Activated CD8-positive, alpha-beta memory T cell treated with anti-CD3 and anti-CD28 coated beads, Interleukin-2, amount 10 ng/mL, durations not matched to agents 7 days and 5 days (primary cell): ENCODE data around the gene TRAPPC2L. TPM values are rescaled to one million over a fixed set of nuclear protein-coding genes. Genes with fewer than 3 reads are reported as not detected.
A peak's percentile ranks its signal among the peaks of the same experiment; 100 is the strongest.

Experiments used
- ATAC-seq: fragments of 150-1000 bp; cut with Tn5 transposase; one replicate; pipeline ENCODE4 v1.10.0; 2021; ENCODE audit warnings: moderate library complexity
- CTCF ChIA-PET: fragments of 350-600 bp; sonication (Branson Sonifier 250); formaldehyde crosslinking; loops from one replicate; lab custom pipeline; 2021; ENCODE audit warnings: antibody characterized with exemption; lab: Charles Lee
- DNase-seq: peaks from one replicate; pipeline ENCODE4 v3.0.0-alpha.2; 2020
- H3K27ac Mint-ChIP-seq: one replicate; pipeline ENCODE4 v1.8.0; 2021; ENCODE audit warnings: mild to moderate bottlenecking, mixed read lengths
- H3K27me3 Mint-ChIP-seq: one replicate; pipeline ENCODE4 v1.8.0; 2021; ENCODE audit warnings: mixed read lengths
- H3K36me3 Mint-ChIP-seq: one replicate; pipeline ENCODE4 v1.8.0; 2021; ENCODE audit warnings: mild to moderate bottlenecking, mixed read lengths
- H3K4me1 Mint-ChIP-seq: one replicate; pipeline ENCODE4 v1.8.0; 2021; ENCODE audit warnings: mixed read lengths
- H3K4me3 Mint-ChIP-seq: one replicate; pipeline ENCODE4 v1.8.0; 2021; ENCODE audit warnings: mild to moderate bottlenecking, moderate library complexity, mixed read lengths
- H3K9me3 Mint-ChIP-seq: one replicate; pipeline ENCODE4 v1.8.0; 2022; ENCODE audit warnings: low read depth, mixed read lengths
- total RNA-seq, 2 experiments: library from RNA; stranded (reverse); gene quantifications; one replicate each; pipeline ENCODE4 v1.2.3, GENCODE V29; 2021

Gene TRAPPC2L
- total RNA-seq, 2 experiments from 2014 or later: 49.2 to 51.3 TPM

- CTCF ChIA-PET: interaction anchor here (0.8 to 6.6 kb wide), 12 partner anchors 14 to 404 kb away, joined by 3 to 66 read pairs (median 6); partner anchors contain the start of genes CDH15, GALNS, TRAPPC2L and ZNF778
- ATAC-seq: no peak
- H3K27me3 Mint-ChIP-seq: no peaks in the 10 kb centered on the region
- H3K27ac Mint-ChIP-seq: peak overlapping the region; percentile 40
- H3K4me1 Mint-ChIP-seq: peaks cover 22% of the 10 kb centered on the region
- H3K36me3 Mint-ChIP-seq: peaks cover 4% of the 10 kb centered on the region
- no peaks in the 10 kb centered on the region for H3K9me3 Mint-ChIP-seq
- no peak for DNase-seq
- peak overlapping the region; percentile 76 for H3K4me3 Mint-ChIP-seq
Measured at GRCh38 chr16:88813269-88814143, 43.4 kb upstream of the TRAPPC2L start.

DNA sequence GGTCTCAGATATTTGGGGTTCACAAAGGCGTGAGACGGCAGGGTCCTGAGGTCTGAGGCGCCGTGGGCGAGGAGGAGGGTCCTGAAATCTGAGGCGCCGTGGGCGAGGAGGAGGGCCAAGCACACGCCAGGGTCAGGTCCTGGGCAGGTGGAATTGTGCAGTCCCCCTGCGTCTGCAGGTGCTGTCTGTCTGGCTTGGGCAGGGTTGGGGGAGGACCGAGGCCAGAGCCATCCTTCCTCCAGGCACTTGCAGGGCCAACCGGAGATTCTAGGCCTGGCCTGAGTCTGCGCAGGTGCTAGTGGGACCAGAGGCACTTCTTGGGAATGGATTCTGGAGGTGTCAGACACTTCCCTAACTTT, 42.8 kb upstream of the TRAPPC2L start:
- peak overlapping the region; percentile 40 for H3K27ac Mint-ChIP-seq
- H3K4me3 Mint-ChIP-seq: no peak overlapping the region
- peaks cover 19% of the 10 kb centered on the region for H3K4me1 Mint-ChIP-seq

GRCh38 chr16:88815227-88815626, 41.7 kb upstream of the TRAPPC2L start:
- ATAC-seq (no peak), DNase-seq (no peak)
- H3K4me1 Mint-ChIP-seq: peaks cover 10% of the 10 kb centered on the region
- H3K27ac Mint-ChIP-seq: no peak overlapping the region
- H3K27me3 Mint-ChIP-seq: no peaks in the 10 kb centered on the region
- H3K36me3 Mint-ChIP-seq: no peaks in the 10 kb centered on the region
- CTCF ChIA-PET: interaction anchor here (0.6 to 6.6 kb wide), 7 partner anchors 34 to 1093 kb away, joined by 3 to 66 read pairs (median 3); partner anchors contain the start of genes GALNS, TRAPPC2L and ZNF778
- no peaks in the 10 kb centered on the region for H3K9me3 Mint-ChIP-seq
- H3K4me3 Mint-ChIP-seq: no peak overlapping the region

More for the DNA sequence above, 42.8 kb upstream of the TRAPPC2L start:
- H3K9me3 Mint-ChIP-seq: no peaks in the 10 kb centered on the region
- peaks cover 2% of the 10 kb centered on the region for H3K36me3 Mint-ChIP-seq
- CTCF ChIA-PET: interaction anchor here (1.7 to 6.6 kb wide), 3 partner anchors 31 to 77 kb away, joined by 5 to 66 read pairs (median 20); partner anchors contain the start of genes GALNS and TRAPPC2L
- no peak for ATAC-seq
- no peak for DNase-seq
- no peaks in the 10 kb centered on the region for H3K27me3 Mint-ChIP-seq

DNA sequence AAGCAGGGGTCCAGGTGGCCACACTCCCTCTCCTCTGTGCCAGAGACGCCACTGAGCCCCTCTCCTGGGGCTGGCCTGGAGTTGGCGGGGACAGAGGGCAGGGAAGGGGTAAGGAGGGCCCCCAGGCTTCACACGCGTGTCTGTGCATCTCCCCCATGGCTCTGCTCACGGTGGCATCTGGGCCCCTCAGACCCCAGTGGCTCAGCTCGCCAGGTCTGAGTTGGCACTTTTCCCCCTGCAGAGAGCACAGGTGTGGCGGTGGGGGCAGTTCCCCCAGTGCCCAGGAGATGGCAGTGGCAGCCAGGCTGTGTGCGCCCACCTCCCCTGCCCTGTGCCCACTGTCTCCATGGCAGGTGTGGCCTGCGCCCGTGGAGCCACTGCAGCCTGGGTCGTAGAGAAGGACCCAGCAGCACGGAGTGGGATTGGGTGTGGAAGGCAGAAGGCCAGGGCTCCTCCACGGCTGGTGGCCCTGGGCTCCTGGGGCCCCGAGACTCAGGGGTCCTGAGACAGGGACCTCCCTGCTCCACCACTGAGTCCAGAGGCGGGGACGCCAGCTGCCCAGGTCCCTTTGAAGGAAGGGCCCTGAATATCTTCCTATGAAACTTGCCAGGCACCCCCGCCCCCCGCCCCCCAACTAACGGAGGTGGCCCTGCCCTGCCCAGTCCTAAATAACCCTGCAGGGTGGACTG, 40.9 kb upstream of the TRAPPC2L start:
- DNase-seq: peak; percentile 62
- no peaks in the 10 kb centered on the region for H3K9me3 Mint-ChIP-seq
- H3K4me3 Mint-ChIP-seq: no peak overlapping the region
- no peak for ATAC-seq
- no peaks in the 10 kb centered on the region for H3K27me3 Mint-ChIP-seq
- H3K4me1 Mint-ChIP-seq: peaks cover 7% of the 10 kb centered on the region
- no peak overlapping the region for H3K27ac Mint-ChIP-seq
- no peaks in the 10 kb centered on the region for H3K36me3 Mint-ChIP-seq
- CTCF ChIA-PET: interaction anchor here (0.6 to 6.6 kb wide), 5 partner anchors 42 to 1092 kb away, joined by 3 to 66 read pairs (median 3); partner anchors contain the start of genes GALNS, TRAPPC2L and ZNF778

DNA sequence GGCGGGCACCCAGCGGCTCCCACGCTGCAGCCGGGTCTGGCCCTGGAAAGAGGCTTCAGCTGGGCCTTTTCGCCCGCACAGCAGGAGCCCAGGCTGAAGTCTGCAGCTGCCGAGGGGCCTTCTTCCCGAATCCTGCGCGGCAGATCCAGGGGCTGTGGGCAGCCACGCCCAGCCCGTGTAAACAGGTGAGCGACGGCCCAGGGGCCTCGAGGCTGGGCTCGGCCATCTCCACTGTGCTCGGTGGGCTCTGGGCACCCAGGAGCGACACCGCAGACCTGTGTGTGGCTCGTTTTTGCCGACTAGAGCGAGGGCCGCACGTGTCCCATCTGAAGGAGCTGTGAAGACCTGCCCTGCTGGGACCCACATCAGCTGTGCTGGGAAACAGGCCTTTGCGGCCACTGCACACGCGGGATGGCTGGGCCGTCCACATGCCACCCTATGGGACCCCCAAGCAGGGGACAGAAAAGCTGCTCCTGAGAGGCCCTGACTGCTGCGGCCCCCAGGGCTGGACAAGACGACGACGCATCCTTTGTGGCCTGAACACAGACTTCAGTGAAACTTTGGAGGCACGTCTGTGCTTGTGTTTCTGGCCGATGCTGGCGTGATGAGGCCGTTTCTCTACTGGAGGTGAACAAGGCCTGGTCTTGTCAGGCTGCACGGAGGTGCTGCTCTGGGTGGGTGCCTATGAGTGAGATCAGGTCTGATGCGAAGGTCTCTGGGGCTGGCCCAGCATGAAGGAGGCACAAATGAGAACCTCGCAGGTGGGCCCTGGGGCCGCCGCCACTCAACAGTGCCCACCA, 40.0 kb upstream of the TRAPPC2L start:
- no peak overlapping the region for H3K27ac Mint-ChIP-seq
- CTCF ChIA-PET: interaction anchor here (0.6 to 1.8 kb wide), 3 partner anchors 41 to 171 kb away, joined by 3 to 7 read pairs (median 3); no protein-coding TSS in a partner anchor
- no peaks in the 10 kb centered on the region for H3K27me3 Mint-ChIP-seq
- ATAC-seq: no peak
- no peak for DNase-seq
- H3K36me3 Mint-ChIP-seq: no peaks in the 10 kb centered on the region
- peaks cover 7% of the 10 kb centered on the region for H3K4me1 Mint-ChIP-seq
- H3K9me3 Mint-ChIP-seq: no peaks in the 10 kb centered on the region
- no peak overlapping the region for H3K4me3 Mint-ChIP-seq

GRCh38 chr16:88817785-88818574, 38.9 kb upstream of the TRAPPC2L start:
- peaks cover 4% of the 10 kb centered on the region for H3K4me1 Mint-ChIP-seq
- H3K27me3 Mint-ChIP-seq: no peaks in the 10 kb centered on the region
- H3K9me3 Mint-ChIP-seq: no peaks in the 10 kb centered on the region
- H3K27ac Mint-ChIP-seq: no peak overlapping the region
- H3K36me3 Mint-ChIP-seq: no peaks in the 10 kb centered on the region
- H3K4me3 Mint-ChIP-seq: no peak overlapping the region
- DNase-seq (no peak), ATAC-seq (no peak)
- CTCF ChIA-PET: interaction anchor here (0.8 to 1.8 kb wide), 3 partner anchors 39 to 81 kb away, joined by 3 to 7 read pairs (median 4); partner anchors contain the start of genes GALNS and TRAPPC2L

GRCh38 chr16:88818575-88818874, 38.4 kb upstream of the TRAPPC2L start:
- Mint-ChIP-seq H3K4me3 (no peak overlapping the region), H3K4me1 (peaks cover 4% of the 10 kb centered on the region), H3K36me3 (no peaks in the 10 kb centered on the region), H3K9me3 (no peaks in the 10 kb centered on the region), H3K27ac (no peak overlapping the region), H3K27me3 (no peaks in the 10 kb centered on the region)
- DNase-seq (no peak), ATAC-seq (no peak)
- CTCF ChIA-PET: interaction anchor here (0.8 to 1.6 kb wide), 3 partner anchors 9 to 81 kb away, joined by 3 to 4 read pairs (median 3); partner anchors contain the start of genes GALNS and TRAPPC2L

GRCh38 chr16:88819126-88819525, 37.8 kb upstream of the TRAPPC2L start:
- H3K27me3 Mint-ChIP-seq: no peaks in the 10 kb centered on the region
- no peaks in the 10 kb centered on the region for H3K36me3 Mint-ChIP-seq
- no peaks in the 10 kb centered on the region for H3K4me1 Mint-ChIP-seq
- CTCF ChIA-PET: interaction anchor here (0.7 to 1.6 kb wide), 4 partner anchors 9 to 82 kb away, joined by 3 to 4 read pairs (median 3); partner anchors contain the start of genes GALNS and TRAPPC2L
- H3K4me3 Mint-ChIP-seq: no peak overlapping the region
- ATAC-seq (no peak), DNase-seq (no peak)
- no peak overlapping the region for H3K27ac Mint-ChIP-seq
- H3K9me3 Mint-ChIP-seq: no peaks in the 10 kb centered on the region

DNA sequence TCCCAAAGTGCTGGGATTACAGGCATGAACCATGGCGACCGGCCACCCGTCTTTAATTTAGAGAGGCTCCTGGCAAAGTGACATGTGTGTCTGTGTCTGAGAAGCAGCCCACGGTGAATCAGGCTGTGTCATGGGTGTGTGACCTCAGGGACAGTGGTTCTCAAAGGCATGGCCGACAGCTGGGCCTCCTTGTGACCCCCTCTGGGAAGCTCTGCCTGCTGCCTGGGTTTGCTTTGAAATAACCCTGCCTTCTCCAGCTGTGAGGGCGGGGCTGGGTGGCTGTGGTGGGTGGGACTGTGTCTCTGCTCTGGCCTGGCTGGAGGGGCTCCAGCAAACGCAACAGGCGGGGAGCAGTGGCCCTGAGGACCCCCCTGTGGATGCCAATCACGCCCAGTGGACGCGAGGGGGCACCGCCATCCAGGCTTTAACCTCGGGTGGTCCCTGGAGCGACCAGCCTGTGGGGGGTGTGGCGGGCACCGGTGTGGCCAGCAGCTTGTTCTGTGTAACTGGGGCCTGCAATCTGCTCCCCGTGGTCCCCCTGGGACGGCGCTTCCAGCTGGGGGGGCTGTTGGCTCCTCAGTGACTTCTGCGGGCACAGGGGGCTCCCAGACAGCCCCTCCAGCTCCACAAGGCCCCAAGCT, 36.4 kb upstream of the TRAPPC2L start:
- Mint-ChIP-seq H3K36me3 (no peaks in the 10 kb centered on the region), H3K4me3 (no peak overlapping the region), H3K4me1 (no peaks in the 10 kb centered on the region), H3K27ac (no peak overlapping the region), H3K9me3 (no peaks in the 10 kb centered on the region), H3K27me3 (no peaks in the 10 kb centered on the region)
- ATAC-seq (no peak), DNase-seq (no peak)
- CTCF ChIA-PET: interaction anchor here (1.1 to 1.8 kb wide), 2 partner anchors 37 to 346 kb away, joined by 5 read pairs; partner anchors contain the start of genes GALNS and TRAPPC2L

DNA sequence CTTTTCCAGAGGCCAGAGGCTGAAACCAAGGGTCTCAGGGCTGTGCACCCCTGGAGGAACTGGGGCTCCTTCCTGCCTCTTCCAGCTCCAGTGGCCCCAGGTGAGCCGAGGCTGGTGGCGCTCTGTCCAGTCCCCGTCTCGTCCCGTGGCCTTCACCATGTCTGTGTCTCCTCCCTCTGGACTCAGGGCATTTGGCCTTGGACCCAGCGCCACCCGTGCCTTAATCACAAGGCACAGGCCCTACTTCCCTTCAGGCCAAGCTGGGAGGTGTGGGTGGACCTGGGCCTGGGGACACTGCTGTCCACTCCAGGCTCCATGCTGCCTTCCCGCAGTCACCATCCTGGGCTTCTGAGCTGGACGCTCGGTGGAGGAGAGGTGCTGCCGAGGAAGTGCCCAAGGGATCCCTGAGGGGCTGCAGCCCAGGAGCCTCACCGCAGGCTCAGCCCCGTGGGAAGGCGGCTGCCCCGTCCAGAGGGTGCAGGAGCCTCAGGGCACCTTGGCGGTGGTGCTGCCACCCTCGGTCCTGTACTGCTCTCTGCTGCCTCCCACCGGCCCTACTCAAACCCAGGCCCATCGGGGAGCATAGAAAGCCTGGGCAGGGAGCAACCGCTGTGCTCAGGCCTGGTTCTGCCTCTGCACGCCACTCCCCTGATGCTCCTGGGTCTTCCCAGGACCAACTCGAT, 35.6 kb upstream of the TRAPPC2L start:
- DNase-seq: no peak
- no peak for ATAC-seq
- CTCF ChIA-PET: interaction anchor here (1.8 kb wide), 1 partner anchor 36 kb away, joined by 5 read pairs; the partner anchor contains the start of genes GALNS and TRAPPC2L
- Mint-ChIP-seq H3K36me3 (no peaks in the 10 kb centered on the region), H3K27me3 (no peaks in the 10 kb centered on the region), H3K4me1 (no peaks in the 10 kb centered on the region), H3K27ac (no peak overlapping the region), H3K9me3 (no peaks in the 10 kb centered on the region), H3K4me3 (no peak overlapping the region)

DNA sequence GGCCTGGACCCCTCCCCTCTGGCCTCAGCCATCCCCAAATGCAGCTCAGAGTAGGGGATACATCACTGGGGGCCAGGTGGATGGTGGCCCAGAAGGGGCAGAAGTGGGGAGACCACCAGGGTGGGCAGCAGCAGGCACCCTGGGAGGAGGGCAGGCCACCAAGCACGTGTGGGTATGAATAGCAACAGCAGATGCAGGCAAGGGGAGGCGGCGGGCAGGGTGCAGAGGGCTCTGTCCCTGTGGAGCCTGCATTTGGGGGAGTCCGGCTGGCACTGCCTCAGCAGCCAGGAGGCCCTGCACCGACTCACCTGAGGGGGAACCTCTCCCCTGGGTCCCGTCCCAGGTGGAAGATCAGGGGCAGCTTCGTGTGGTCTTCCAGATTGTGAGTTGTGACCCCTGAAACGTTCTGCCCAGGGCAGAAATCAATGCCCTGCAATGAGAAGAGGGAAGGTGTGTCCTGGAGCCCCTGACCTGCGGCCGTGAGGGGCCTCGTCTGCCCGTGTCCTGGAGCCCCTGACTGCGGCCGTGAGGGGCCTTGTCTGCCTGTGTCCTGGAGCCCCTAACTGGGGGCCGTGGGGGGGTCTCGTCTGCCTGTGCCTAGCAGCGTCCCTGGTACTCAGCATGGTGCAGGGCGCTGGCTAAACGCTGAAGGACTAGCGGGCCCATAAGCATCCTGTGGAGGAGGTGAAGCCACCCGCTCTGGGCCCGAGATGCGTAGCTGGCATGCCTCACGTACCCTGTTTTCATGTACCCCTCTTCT, 34.5 kb upstream of the TRAPPC2L start:
- Mint-ChIP-seq H3K27me3 (no peaks in the 10 kb centered on the region), H3K4me3 (no peak overlapping the region), H3K27ac (no peak overlapping the region), H3K4me1 (no peaks in the 10 kb centered on the region), H3K36me3 (no peaks in the 10 kb centered on the region), H3K9me3 (no peaks in the 10 kb centered on the region)
- no peak for DNase-seq
- CTCF ChIA-PET: no interaction called here
- no peak for ATAC-seq
